H1 (cell line): Measurements from ENCODE around the gene TOB1. TPM values are rescaled to one million over a fixed set of nuclear protein-coding genes. Genes with fewer than 3 reads are reported as not detected.
A peak's percentile ranks its signal among the peaks of the same experiment; 100 is the strongest.

ENCODE experiments used
- CTCF ChIA-PET: fragments of 300-600 bp; sonication (Branson Sonifier 250); formaldehyde crosslinking; loops from one replicate; lab custom pipeline; 2021; ENCODE audit not compliant: partially characterized antibody; lab: Charles Lee
- POLR2A ChIA-PET: fragments of 300-600 bp; sonication (Branson Sonifier 250); formaldehyde crosslinking; loops from one replicate; lab custom pipeline; 2021; ENCODE audit warnings: inconsistent platforms; ENCODE audit not compliant: partially characterized antibody; lab: Charles Lee
- DNase-seq, 2 experiments: peaks; one replicate each; pipeline versions ENCODE4 v3.0.0 to v3.0.0-alpha.2; 2010 to 2022; ENCODE audit warnings: low spot score in 2 of 2, low read depth in 1 of 2, mixed read lengths in 1 of 2
- FAIRE-seq: peaks from 2 replicates; lab custom pipeline; 2011; peaks lifted over from hg19 to GRCh38; lab: Jason Lieb, UNC
- H2AFZ ChIP-seq: 2 replicates; pipeline ENCODE4 v1.8.1; 2012; ENCODE audit warnings: low read length, inconsistent platforms
- H2AK5ac ChIP-seq: 2 replicates; pipeline ENCODE4 v1.6.1; 2013; ENCODE audit warnings: low read depth, low read length
- H2BK120ac ChIP-seq: replicated peaks from 2 replicates; pipeline ENCODE3; 2013; ENCODE audit warnings: low read depth, low read length, inconsistent platforms
- H2BK12ac ChIP-seq: 2 replicates; pipeline ENCODE4 v1.6.1; 2013; ENCODE audit warnings: low read depth, low read length
- H2BK15ac ChIP-seq: 2 replicates; pipeline ENCODE4 v1.6.1; 2013; ENCODE audit warnings: low read length
- H2BK20ac ChIP-seq: 2 replicates; pipeline ENCODE4 v1.6.1; 2013; ENCODE audit warnings: low read length
- H2BK5ac ChIP-seq: 2 replicates; pipeline ENCODE4 v1.6.1; 2013; ENCODE audit warnings: low read depth, low read length
- H3K14ac ChIP-seq: 2 replicates; pipeline ENCODE4 v1.6.1; 2013; ENCODE audit warnings: inconsistent platforms; ENCODE audit not compliant: insufficient read length
- H3K18ac ChIP-seq: 2 replicates; pipeline ENCODE4 v1.6.1; 2013; ENCODE audit warnings: low read length; ENCODE audit errors: extremely low read depth
- H3K23ac ChIP-seq: 2 replicates; pipeline ENCODE4 v1.6.1; 2013; ENCODE audit warnings: inconsistent platforms; ENCODE audit not compliant: insufficient read length
- H3K23me2 ChIP-seq: 2 replicates; pipeline ENCODE4 v1.6.1; 2013; ENCODE audit warnings: low read depth, low read length
- H3K27ac ChIP-seq: 2 replicates; pipeline ENCODE4 v1.6.1; 2011; ENCODE audit warnings: low read depth, low read length, inconsistent platforms
- H3K27me3 ChIP-seq, 4 experiments: replicated peaks in 1 of 4; 1 replicate in 1 of 4; 2 replicates in 3 of 4; pipeline versions ENCODE4 v1.6.1 to v1.8.1; 2011 to 2013; ENCODE audit warnings: low read length in 3 of 4, mild to moderate bottlenecking in 3 of 4, inconsistent platforms in 2 of 4, mixed read lengths in 2 of 4, moderate library complexity in 1 of 4; ENCODE audit not compliant: control insufficient read depth in 3 of 4, insufficient read depth in 3 of 4; ENCODE audit errors: extremely low read depth in 1 of 4
- H3K36me3 ChIP-seq, 4 experiments: 2 replicates each; pipeline versions ENCODE4 v1.6.1 to v1.8.1; 2011 to 2013; ENCODE audit warnings: mild to moderate bottlenecking in 4 of 4, low read length in 3 of 4, moderate library complexity in 2 of 4, control low read depth in 1 of 4, inconsistent platforms in 1 of 4; ENCODE audit not compliant: insufficient read depth in 4 of 4, control insufficient read depth in 2 of 4
- H3K4ac ChIP-seq: replicated peaks from 2 replicates; pipeline ENCODE3; 2013; ENCODE audit warnings: low read length, low read depth, mixed read lengths, inconsistent platforms; ENCODE audit not compliant: insufficient read length
- H3K4me1 ChIP-seq, 4 experiments: replicated peaks in 1 of 4; 1 replicate in 1 of 4; 2 replicates in 3 of 4; pipeline versions ENCODE4 v1.6.1 to v1.8.1; 2011 to 2013; ENCODE audit warnings: low read length in 3 of 4, inconsistent platforms in 2 of 4, mixed read lengths in 1 of 4; ENCODE audit not compliant: insufficient read depth in 4 of 4, control insufficient read depth in 3 of 4
- H3K4me2 ChIP-seq, 2 experiments: 2 replicates each; pipeline versions ENCODE4 v1.6.1 to v1.8.1; 2011 to 2013; ENCODE audit warnings: low read depth in 2 of 2, low read length in 2 of 2, control low read depth in 1 of 2, inconsistent platforms in 1 of 2, mild to moderate bottlenecking in 1 of 2; ENCODE audit not compliant: insufficient read depth in 1 of 2
- H3K4me3 ChIP-seq, 4 experiments: fragments of 200-600, 300-600 bp in 1 of 4; sonication (generic), shearing (Covaris generic), sonication (Bioruptor Twin) in 1 of 4; 2 replicates each; pipeline versions ENCODE4 v1.5.1 to v1.8.1; 2011 to 2016; ENCODE audit warnings: low read length in 4 of 4, low read depth in 3 of 4, control low read depth in 2 of 4, inconsistent platforms in 2 of 4, mild to moderate bottlenecking in 2 of 4, mixed read lengths in 1 of 4, moderate library complexity in 1 of 4; ENCODE audit not compliant: insufficient read depth in 2 of 4; ENCODE audit errors: extremely low read depth in 1 of 4
- H3K56ac ChIP-seq: replicated peaks from 2 replicates; pipeline ENCODE3; 2013; ENCODE audit warnings: low read depth, mild to moderate bottlenecking, mixed read lengths, low read length, inconsistent platforms; ENCODE audit not compliant: insufficient read length
- H3K79me1 ChIP-seq: 2 replicates; pipeline ENCODE4 v1.6.1; 2013; ENCODE audit warnings: low read depth, low read length, control low read depth
- H3K79me2 ChIP-seq, 2 experiments: 2 replicates each; pipeline versions ENCODE4 v1.6.1 to v1.8.1; 2012 to 2013; ENCODE audit warnings: low read length in 2 of 2, mild to moderate bottlenecking in 2 of 2, inconsistent platforms in 1 of 2; ENCODE audit not compliant: insufficient read depth in 2 of 2, control insufficient read depth in 1 of 2
- H3K9ac ChIP-seq, 4 experiments: replicated peaks in 1 of 4; 1 replicate in 1 of 4; 2 replicates in 3 of 4; pipeline versions ENCODE4 v1.6.1 to v1.8.1; 2011 to 2013; ENCODE audit warnings: low read depth in 3 of 4, low read length in 3 of 4, control low read depth in 2 of 4, mild to moderate bottlenecking in 2 of 4, moderate library complexity in 2 of 4, inconsistent platforms in 1 of 4; ENCODE audit errors: extremely low read depth in 1 of 4
- H3K9me3 ChIP-seq, 2 experiments: 2 replicates each; pipeline versions ENCODE4 v1.6.1 to v1.8.1; 2012 to 2013; ENCODE audit warnings: mild to moderate bottlenecking in 2 of 2, moderate library complexity in 2 of 2, control low read depth in 1 of 2, inconsistent platforms in 1 of 2, low read depth in 1 of 2, low read length in 1 of 2, mixed read lengths in 1 of 2; ENCODE audit not compliant: insufficient read depth in 2 of 2
- H4K20me1 ChIP-seq, 2 experiments: replicated peaks in 1 of 2; 2 replicates each; pipeline versions ENCODE3 to v1.8.1; 2011 to 2013; ENCODE audit warnings: inconsistent platforms in 2 of 2, low read length in 2 of 2, mild to moderate bottlenecking in 1 of 2; ENCODE audit not compliant: insufficient read depth in 2 of 2, control insufficient read depth in 1 of 2
- H4K5ac ChIP-seq: 2 replicates; pipeline ENCODE4 v1.6.1; 2013; ENCODE audit warnings: low read length, low read depth, mixed read lengths, inconsistent platforms; ENCODE audit not compliant: insufficient read length
- H4K8ac ChIP-seq: 2 replicates; pipeline ENCODE4 v1.8.0; 2013; ENCODE audit warnings: mild to moderate bottlenecking, moderate library complexity, low read length, inconsistent platforms; ENCODE audit not compliant: insufficient read depth; ENCODE audit errors: extremely low read depth
- H4K91ac ChIP-seq: replicated peaks from 2 replicates; pipeline ENCODE3; 2013; ENCODE audit warnings: low read length, mixed read lengths, inconsistent platforms; ENCODE audit not compliant: insufficient read length
- BRCA1 ChIP-seq: IDR thresholded peaks from 2 replicates; pipeline ENCODE4 v1.6.1; 2012; ENCODE audit warnings: low read depth, low read length, improper control_type of control experiment
- CEBPB ChIP-seq: IDR thresholded peaks from 2 replicates; pipeline ENCODE4 v1.6.1; 2012; ENCODE audit warnings: low read depth, low read length
- CREB1 ChIP-seq: IDR thresholded peaks from 2 replicates; pipeline ENCODE4 v1.6.1; 2012; ENCODE audit warnings: inconsistent platforms
- EP300 ChIP-seq, 2 experiments: IDR thresholded peaks; 1 replicate in 1 of 2; 2 replicates in 1 of 2; pipeline ENCODE4 v1.6.1; 2011 to 2012; ENCODE audit warnings: low read depth in 2 of 2, low read length in 2 of 2, mild to moderate bottlenecking in 2 of 2, borderline replicate concordance in 1 of 2, inconsistent platforms in 1 of 2, moderate library complexity in 1 of 2
- FOSL1 ChIP-seq: IDR thresholded peaks from 2 replicates; pipeline ENCODE4 v1.6.1; 2011; ENCODE audit warnings: mild to moderate bottlenecking, low read depth, low read length, moderate library complexity; ENCODE audit not compliant: insufficient read depth
- RBBP5 ChIP-seq: IDR thresholded peaks from 2 replicates; pipeline ENCODE4 v1.7.1; 2012; ENCODE audit warnings: low read depth, mild to moderate bottlenecking, inconsistent platforms, low read length, moderate library complexity, borderline replicate concordance
- SAP30 ChIP-seq: fragments of 300-600 bp; sonication (generic); IDR thresholded peaks from 2 replicates; pipeline ENCODE4 v1.7.1; 2012; ENCODE audit warnings: low read length, moderate library complexity, mild to moderate bottlenecking, inconsistent platforms; ENCODE audit not compliant: insufficient read depth, insufficient replicate concordance
- SP1 ChIP-seq: IDR thresholded peaks from 2 replicates; pipeline ENCODE4 v1.6.1; 2011; ENCODE audit warnings: low read depth, low read length
- SUZ12 ChIP-seq: fragments of 200-600 bp; sonication (generic); IDR thresholded peaks from 2 replicates; pipeline ENCODE4 v1.6.1; 2012; ENCODE audit warnings: mild to moderate bottlenecking, inconsistent platforms, low read length, moderate library complexity, mixed read lengths
- TBP ChIP-seq: IDR thresholded peaks from 2 replicates; pipeline ENCODE4 v1.6.1; 2011; ENCODE audit warnings: low read depth, low read length, improper control_type of control experiment
- WGBS, 2 experiments: shearing (Covaris generic) in 1 of 2; methylation state at CpG; one replicate each; pipeline versions ENCODE4 v1.1.6 to v1.1.7; 2013 to 2015; ENCODE audit warnings: low lambda C conversion rate in 2 of 2, mixed read lengths in 2 of 2, inconsistent platforms in 1 of 2, low coverage in 1 of 2, missing lambda C conversion rate in 1 of 2; ENCODE audit not compliant: insufficient replicate concordance in 2 of 2, insufficient coverage in 1 of 2, insufficient read length in 1 of 2; ENCODE audit errors: extremely low coverage in 1 of 2, missing lambda C conversion rate in 1 of 2; 5-methylcytosine and 5-hydroxymethylcytosine counted together
- polyA plus RNA-seq, 7 experiments: library from polyadenylated mRNA; depleted of rRNA in 3 of 7; stranded (reverse) in 5 of 7; unstranded in 2 of 7; fragments of >200 nt in 5 of 7; fragments of 200-250 nt in 2 of 7; gene quantifications; 1 replicate in 5 of 7; 2 replicates in 1 of 7; 4 replicates in 1 of 7; pipeline versions ENCODE4 v1.2.1 to v1.2.3, GENCODE V29; 2011 to 2013; ENCODE audit warnings: missing spikeins in 2 of 7, mixed read lengths in 2 of 7
- total RNA-seq: library from RNA; stranded (reverse); fragmentation: NEBNext Ultra II Directional; extraction: Animal tissue kit (Norgen Biotek cat#: 25700); gene quantifications from 2 replicates; pipeline ENCODE4 v1.2.1, GENCODE V29; 2021
- TF ChIP-seq, protein P1 (sequence below): IDR thresholded peaks from 2 replicates; pipeline ENCODE4 v1.6.1; 2012; ENCODE audit warnings: inconsistent platforms

TOB1 gene
- total and polyA plus RNA-seq, 2 of the 8 experiments (the other 6 are each of a cell fraction or from before 2014, with no cell fraction given) = 14.4 to 20.8 TPM

DNA sequence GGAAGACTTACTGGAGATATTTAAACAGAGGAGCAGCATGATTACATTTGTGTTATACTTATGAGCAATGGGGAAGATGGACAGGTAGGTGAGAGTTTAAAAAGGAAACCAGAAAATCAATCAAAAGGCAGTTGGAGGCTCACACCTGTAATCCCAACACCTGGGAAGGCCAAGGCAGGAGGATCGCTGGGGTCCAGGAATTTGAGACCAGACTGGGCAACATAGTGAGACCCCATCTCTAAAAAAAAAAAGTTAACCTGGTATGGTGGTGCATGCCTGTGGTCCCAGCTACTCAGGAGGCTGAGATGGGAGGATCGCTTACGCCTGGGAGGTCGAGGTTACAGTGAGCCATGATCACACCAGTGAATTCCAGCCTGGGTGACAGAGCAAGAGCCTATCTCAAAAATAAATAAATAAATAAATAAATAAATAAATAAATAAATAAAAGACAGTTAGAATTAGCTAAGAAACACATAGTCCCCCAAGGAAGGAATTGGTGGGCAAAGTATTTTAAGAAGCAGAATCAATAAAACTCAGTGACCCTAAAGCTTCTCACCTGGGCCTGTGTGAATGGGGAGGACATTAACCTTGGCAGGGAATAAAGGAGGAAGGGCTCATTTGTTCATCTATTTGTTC, 32.3 kb upstream of the TOB1 start:
- no peak overlapping the region for H3K9ac ChIP-seq
- no peaks in the 10 kb centered on the region for H3K23me2 ChIP-seq
- H3K18ac ChIP-seq = no peak overlapping the region
- H4K20me1 ChIP-seq = no peaks in the 10 kb centered on the region
- H3K4me3 ChIP-seq = no peak overlapping the region
- TF ChIP-seq RBBP5 = no peak
- TF ChIP-seq, protein P1, sequence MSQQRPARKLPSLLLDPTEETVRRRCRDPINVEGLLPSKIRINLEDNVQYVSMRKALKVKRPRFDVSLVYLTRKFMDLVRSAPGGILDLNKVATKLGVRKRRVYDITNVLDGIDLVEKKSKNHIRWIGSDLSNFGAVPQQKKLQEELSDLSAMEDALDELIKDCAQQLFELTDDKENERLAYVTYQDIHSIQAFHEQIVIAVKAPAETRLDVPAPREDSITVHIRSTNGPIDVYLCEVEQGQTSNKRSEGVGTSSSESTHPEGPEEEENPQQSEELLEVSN = no peak
- TF ChIP-seq CEBPB = no peak
- TF ChIP-seq SUZ12 = no peak
- no peak for TF ChIP-seq FOSL1
- TF ChIP-seq CREB1 = no peak
- no peak for TF ChIP-seq SAP30
- TF ChIP-seq BRCA1 = no peak
- no peak for TF ChIP-seq SP1
- no peak for TF ChIP-seq EP300 (IDR thresholded peaks at IDR 0.05; ENCODE audit: borderline replicate concordance in 1 of 2, low read depth in 2 of 2, low read length in 2 of 2)
- TF ChIP-seq TBP = no peak
- POLR2A ChIA-PET = interaction anchor here (1.5 to 3.6 kb wide), 3 partner anchors 8 to 32 kb away, joined by 5 to 25 read pairs (median 6); partner anchors contain the start of gene TOB1
- no peaks in the 10 kb centered on the region for H3K79me2 ChIP-seq
- H2BK15ac ChIP-seq = peak overlapping the region; percentile 66; the same call in 1 of the 2 replicates
- no peak overlapping the region for H4K8ac ChIP-seq
- no peak overlapping the region for H3K4ac ChIP-seq
- H4K91ac ChIP-seq = no peak overlapping the region
- no peak overlapping the region for H3K4me2 ChIP-seq
- H3K23ac ChIP-seq = no peak overlapping the region
- H3K56ac ChIP-seq = no peak overlapping the region
- DNase-seq (no peak), FAIRE-seq (no peak)
- no peak overlapping the region for H3K27ac ChIP-seq
- no peaks in the 10 kb centered on the region for H3K36me3 ChIP-seq
- no peak overlapping the region for H3K14ac ChIP-seq
- no peaks in the 10 kb centered on the region for H3K79me1 ChIP-seq
- H3K4me1 ChIP-seq = peaks cover under 1 to 18% (median 8%) of the 10 kb centered on the region in 4 experiments; a peak in 6 of 7 replicates
- H2AFZ ChIP-seq = no peak overlapping the region
- H2AK5ac ChIP-seq = 0 out of 2 replicates have a peak overlapping the region, but pooled peaks have one; percentile 46
- H4K5ac ChIP-seq = no peak overlapping the region
- WGBS, 2 experiments = 97% methylated on average over 4 of the region's 4 CpGs; no CpG with 5 or more reads in 1 of the 2 experiments
- no peak overlapping the region for H2BK5ac ChIP-seq
- no peak overlapping the region for H2BK120ac ChIP-seq
- no peak overlapping the region for H2BK20ac ChIP-seq
- CTCF ChIA-PET = interaction anchor here (1.2 to 1.8 kb wide), 6 partner anchors 9 to 59 kb away, joined by 3 to 7 read pairs (median 4); no protein-coding TSS in a partner anchor
- H2BK12ac ChIP-seq = no peak overlapping the region
- H3K27me3 ChIP-seq = no peaks in the 10 kb centered on the region
- no peaks in the 10 kb centered on the region for H3K9me3 ChIP-seq
